GM13976 (cell line): ENCODE results near the gene SCUBE1.

Source experiments
- DNase-seq: peaks from one replicate; pipeline ENCODE4 v3.0.0; 2012; ENCODE audit warnings: low spot score
- CTCF ChIP-seq: IDR thresholded peaks from 2 replicates; pipeline ENCODE4 v1.5.1; 2012; ENCODE audit warnings: borderline replicate concordance, mild to moderate bottlenecking; ENCODE audit not compliant: insufficient read depth; ENCODE audit errors: extremely low read depth, missing control alignments, control extremely low read depth
- in situ Hi-C: fragments of 300-500 bp; cut with MboI; formaldehyde crosslinking; loops from one replicate; pipeline ENCODE4 v1.12.0; 2022; ENCODE audit warnings: low sequenced_read_pairs, mixed read lengths, inconsistent platforms; ENCODE audit not compliant: unreplicated experiment

The SCUBE1 gene

GRCh38 chr22:43295660-43296059 lies 47.5 kb downstream of the SCUBE1 start:
- no peak for TF ChIP-seq CTCF
- in situ Hi-C loops = no loop called here
- DNase-seq = no peak

- no peak for DNase-seq
- TF ChIP-seq CTCF = no peak
- in situ Hi-C loops = no loop called here
Observed at GRCh38 chr22:43295173-43295572, 48.0 kb downstream of the SCUBE1 start.

- DNase-seq = no peak
- TF ChIP-seq CTCF = no peak
- in situ Hi-C loops = no loop called here
Observed at GRCh38 chr22:43293655-43294392, 49.3 kb downstream of the SCUBE1 start.

- TF ChIP-seq CTCF = no peak
- in situ Hi-C loops = no loop called here
Observed at GRCh38 chr22:43293259-43293654, 49.9 kb downstream of the SCUBE1 start.

GRCh38 chr22:43292630-43293018 lies 50.5 kb downstream of the SCUBE1 start:
- in situ Hi-C loops = no loop called here
- no peak for DNase-seq
- TF ChIP-seq CTCF = no peak

More at GRCh38 chr22:43293259-43293654, 49.9 kb downstream of the SCUBE1 start:
- no peak for DNase-seq

GRCh38 chr22:43291381-43291780 lies 51.8 kb downstream of the SCUBE1 start:
- TF ChIP-seq CTCF = no peak
- in situ Hi-C loops = no loop called here
- DNase-seq = no peak

- in situ Hi-C loops = no loop called here
- DNase-seq = no peak
- TF ChIP-seq CTCF = no peak
Observed at GRCh38 chr22:43289976-43290721, 53.0 kb downstream of the SCUBE1 start.
